Ishikawa (cell line): Measurements from ENCODE around the gene SSR4.
A peak's percentile ranks its signal among the peaks of the same experiment; 100 is the strongest.

Experiments
- CEBPB ChIP-seq: IDR thresholded peaks from 2 replicates; pipeline ENCODE4 v1.6.1; 2012
- CREB1 ChIP-seq: IDR thresholded peaks from 2 replicates; pipeline ENCODE4 v1.6.1; 2012; ENCODE audit warnings: low read depth
- EGR1 ChIP-seq: IDR thresholded peaks from 2 replicates; pipeline ENCODE4 v1.6.1; 2012
- EP300 ChIP-seq: IDR thresholded peaks from 2 replicates; pipeline ENCODE4 v1.6.1; 2012; ENCODE audit warnings: borderline replicate concordance
- FOXM1 ChIP-seq: IDR thresholded peaks from 2 replicates; pipeline ENCODE4 v1.6.1; 2012; ENCODE audit warnings: low read depth, borderline replicate concordance
- MAX ChIP-seq: IDR thresholded peaks from 2 replicates; pipeline ENCODE4 v1.6.1; 2012
- NFIC ChIP-seq: IDR thresholded peaks from 2 replicates; pipeline ENCODE4 v1.6.1; 2012
- RAD21 ChIP-seq: IDR thresholded peaks from 2 replicates; pipeline ENCODE4 v1.6.1; 2012; ENCODE audit warnings: low read depth
- REST ChIP-seq: IDR thresholded peaks from 2 replicates; pipeline ENCODE4 v1.6.1; 2012; ENCODE audit warnings: low read depth, mild to moderate bottlenecking
- TAF1 ChIP-seq: IDR thresholded peaks from 2 replicates; pipeline ENCODE4 v1.6.1; 2012; ENCODE audit warnings: low read depth, mild to moderate bottlenecking
- TCF12 ChIP-seq: IDR thresholded peaks from 2 replicates; pipeline ENCODE4 v1.6.1; 2012; ENCODE audit warnings: low read depth
- TEAD4 ChIP-seq: IDR thresholded peaks from 2 replicates; pipeline ENCODE4 v1.6.1; 2012
- USF1 ChIP-seq: IDR thresholded peaks from 2 replicates; pipeline ENCODE4 v1.6.1; 2012
- YY1 ChIP-seq: IDR thresholded peaks from 2 replicates; pipeline ENCODE4 v1.6.1; 2012; ENCODE audit warnings: low read depth
- ZBTB7A ChIP-seq: IDR thresholded peaks from 2 replicates; pipeline ENCODE4 v1.6.1; 2012; ENCODE audit warnings: low read depth

The SSR4 gene

GRCh38 chrX:153755136-153755535 lies 39.3 kb upstream of the SSR4 start:
- TF ChIP-seq EP300 (no peak), TCF12 (no peak), CEBPB (no peak), RAD21 (no peak), USF1 (no peak), YY1 (no peak), EGR1 (no peak), REST (no peak), MAX (no peak), FOXM1 (no peak), ZBTB7A (no peak), CREB1 (no peak), TEAD4 (no peak)

GRCh38 chrX:153761863-153762262 lies 32.6 kb upstream of the SSR4 start:
- no peak for TF ChIP-seq CEBPB

- TF ChIP-seq REST (no peak), EGR1 (no peak), NFIC (no peak), TEAD4 (no peak), MAX (no peak), ZBTB7A (no peak), CEBPB (no peak), RAD21 (no peak), FOXM1 (no peak), EP300 (no peak), CREB1 (no peak), TAF1 (no peak)
These were observed 31.8 kb upstream of the SSR4 start for GRCh38 chrX:153762626-153763173.

GRCh38 chrX:153763298-153763932 lies 31.1 kb upstream of the SSR4 start:
- TF ChIP-seq CEBPB = no peak

GRCh38 chrX:153763989-153764755 lies 30.3 kb upstream of the SSR4 start, which contains the start of gene PLXNB3:
PLXNB3 (plus strand) TSS chrX:153764249; CDS start chrX:153765536, 1,287 bp downstream.
- no peak for TF ChIP-seq EP300
- TF ChIP-seq REST = no peak
- TF ChIP-seq RAD21 = peak; percentile 89
- no peak for TF ChIP-seq EGR1
- no peak for TF ChIP-seq CREB1
